ENCODE results near the gene UACA.
"Not testable (repeated sequence)": the region's sequence is repeated elsewhere in the genome, so short reads cannot be mapped to it uniquely, and the experiment has no call there.

Gene UACA

DNA sequence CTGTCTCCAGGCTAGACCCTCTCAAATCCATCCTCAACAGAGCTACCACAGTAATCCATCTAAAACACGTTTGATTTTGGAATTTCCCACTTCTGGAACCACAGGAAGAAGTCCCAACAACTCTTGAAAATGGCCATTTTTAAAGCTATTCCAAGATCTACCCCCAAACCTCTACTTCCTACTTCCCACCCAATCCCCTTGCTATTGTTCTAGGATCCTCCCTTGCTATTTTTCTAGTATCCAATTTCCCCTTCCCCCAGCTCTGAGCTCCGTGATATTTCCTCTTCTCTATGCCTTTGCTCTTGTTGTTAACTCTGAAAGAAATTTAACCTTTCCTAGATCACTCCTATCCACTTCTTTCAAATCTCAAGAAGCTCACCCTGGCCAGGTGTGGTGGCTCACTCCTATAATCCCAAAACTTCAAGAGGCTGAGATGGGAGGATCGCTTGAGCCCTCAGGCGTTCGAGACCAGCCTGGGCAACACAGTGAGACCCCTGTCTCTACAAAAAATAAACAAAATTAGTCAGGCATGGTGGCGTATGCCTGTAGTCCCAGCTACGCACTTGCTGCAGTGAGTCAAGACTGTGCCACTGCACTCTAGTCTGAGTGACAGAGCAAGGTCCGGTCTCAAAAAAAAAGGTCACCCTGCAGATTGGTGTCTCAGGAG is 13.0 kb downstream of the UACA start:
- no peak overlapping the region for H3K4me3 ChIP-seq (ENCODE audit: low read depth, low read length)
- no peaks in the 10 kb centered on the region for H3K4me1 ChIP-seq
- H3K27me3 ChIP-seq = peaks cover 17% of the 10 kb centered on the region
- DNase-seq = no peak
- TF ChIP-seq, protein P1, sequence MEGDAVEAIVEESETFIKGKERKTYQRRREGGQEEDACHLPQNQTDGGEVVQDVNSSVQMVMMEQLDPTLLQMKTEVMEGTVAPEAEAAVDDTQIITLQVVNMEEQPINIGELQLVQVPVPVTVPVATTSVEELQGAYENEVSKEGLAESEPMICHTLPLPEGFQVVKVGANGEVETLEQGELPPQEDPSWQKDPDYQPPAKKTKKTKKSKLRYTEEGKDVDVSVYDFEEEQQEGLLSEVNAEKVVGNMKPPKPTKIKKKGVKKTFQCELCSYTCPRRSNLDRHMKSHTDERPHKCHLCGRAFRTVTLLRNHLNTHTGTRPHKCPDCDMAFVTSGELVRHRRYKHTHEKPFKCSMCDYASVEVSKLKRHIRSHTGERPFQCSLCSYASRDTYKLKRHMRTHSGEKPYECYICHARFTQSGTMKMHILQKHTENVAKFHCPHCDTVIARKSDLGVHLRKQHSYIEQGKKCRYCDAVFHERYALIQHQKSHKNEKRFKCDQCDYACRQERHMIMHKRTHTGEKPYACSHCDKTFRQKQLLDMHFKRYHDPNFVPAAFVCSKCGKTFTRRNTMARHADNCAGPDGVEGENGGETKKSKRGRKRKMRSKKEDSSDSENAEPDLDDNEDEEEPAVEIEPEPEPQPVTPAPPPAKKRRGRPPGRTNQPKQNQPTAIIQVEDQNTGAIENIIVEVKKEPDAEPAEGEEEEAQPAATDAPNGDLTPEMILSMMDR (IDR thresholded peaks at IDR 0.05; ENCODE audit: low read depth, low read length) = no peak
- H3K36me3 ChIP-seq = no peaks in the 10 kb centered on the region
- no peaks in the 10 kb centered on the region for H3K9me3 ChIP-seq

DNA sequence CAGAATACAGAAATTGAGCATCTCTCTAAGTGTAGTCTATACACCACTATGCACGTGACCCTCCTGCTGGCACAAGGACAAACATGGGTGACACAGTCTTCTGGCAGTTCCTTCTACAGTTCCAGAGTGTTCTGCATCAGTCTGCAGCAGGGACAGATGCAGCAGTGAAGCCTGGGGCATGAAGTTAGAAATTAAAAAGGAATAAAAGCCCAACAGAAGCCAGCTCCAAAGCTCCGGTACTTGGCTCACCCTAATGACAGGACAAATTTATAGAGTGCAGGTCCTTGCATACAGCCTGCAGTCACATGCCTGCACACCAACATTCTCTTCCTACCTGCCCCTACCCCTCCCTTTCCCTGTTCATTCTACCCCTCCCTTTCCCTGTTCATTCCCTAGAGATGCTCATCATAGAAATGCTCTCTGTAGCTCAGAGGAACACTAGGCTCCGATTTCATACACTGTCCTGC is 15.0 kb downstream of the UACA start:
- Histone ChIP-seq H3K9me3 (no peaks in the 10 kb centered on the region), H3K4me1 (no peaks in the 10 kb centered on the region), H3K4me3 (ENCODE audit: low read depth, low read length) (no peak overlapping the region), H3K27me3 (peaks cover 13% of the 10 kb centered on the region), H3K36me3 (no peaks in the 10 kb centered on the region)
- TF ChIP-seq, protein P1 (IDR thresholded peaks at IDR 0.05; ENCODE audit: low read depth, low read length) = no peak
- peak; percentile 9 for DNase-seq

DNA sequence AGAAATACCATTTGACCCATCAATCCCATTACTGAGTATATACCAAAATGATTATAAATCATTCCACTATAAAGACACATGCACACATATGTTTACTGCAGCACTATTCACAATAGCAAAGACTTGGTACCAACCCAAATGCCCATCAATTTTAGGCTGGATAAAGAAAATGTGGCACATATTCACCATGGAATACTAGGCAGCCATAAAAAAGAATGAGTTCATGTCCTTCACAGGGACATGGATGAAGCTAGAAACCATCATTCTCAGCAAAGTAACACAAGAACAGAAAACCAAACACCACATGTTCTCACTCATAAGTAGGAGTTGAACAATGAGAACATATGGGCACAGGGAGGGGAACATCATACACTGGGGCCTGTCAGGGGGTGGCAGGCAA is 16.8 kb downstream of the UACA start:
- H3K9me3 ChIP-seq; H3K4me3 ChIP-seq (ENCODE audit: low read depth, low read length); H3K27me3 ChIP-seq; DNase-seq; H3K4me1 ChIP-seq; H3K36me3 ChIP-seq: not testable (repeated sequence)

DNA sequence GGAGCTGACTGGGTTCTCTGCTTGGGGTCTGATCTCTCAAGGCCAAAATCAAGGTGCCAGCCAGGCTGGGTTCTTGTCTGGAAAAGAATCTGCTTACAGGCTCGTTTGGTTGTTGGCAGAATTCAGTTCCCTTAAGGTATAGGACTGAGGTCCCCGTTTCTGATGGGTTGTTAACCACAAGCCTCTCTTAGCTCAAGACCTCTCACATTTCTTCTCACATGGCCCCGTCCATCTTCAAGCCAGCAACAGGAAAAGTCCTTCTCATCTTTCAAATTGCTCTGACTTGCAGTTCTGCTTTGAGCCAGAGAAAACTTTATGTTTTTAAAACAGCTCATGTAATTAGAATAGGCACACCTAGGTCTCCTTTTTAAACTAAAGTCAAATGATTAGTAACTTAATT is 20.4 kb downstream of the UACA start:
- Histone ChIP-seq H3K4me3 (ENCODE audit: low read depth, low read length) (no peak overlapping the region), H3K9me3 (no peaks in the 10 kb centered on the region), H3K27me3 (peaks cover 7% of the 10 kb centered on the region; the same call in 1 of the 2 replicates), H3K4me1 (no peaks in the 10 kb centered on the region), H3K36me3 (no peaks in the 10 kb centered on the region)
- no peak for DNase-seq
- TF ChIP-seq, protein P1 (IDR thresholded peaks at IDR 0.05; ENCODE audit: low read depth, low read length) = no peak

DNA sequence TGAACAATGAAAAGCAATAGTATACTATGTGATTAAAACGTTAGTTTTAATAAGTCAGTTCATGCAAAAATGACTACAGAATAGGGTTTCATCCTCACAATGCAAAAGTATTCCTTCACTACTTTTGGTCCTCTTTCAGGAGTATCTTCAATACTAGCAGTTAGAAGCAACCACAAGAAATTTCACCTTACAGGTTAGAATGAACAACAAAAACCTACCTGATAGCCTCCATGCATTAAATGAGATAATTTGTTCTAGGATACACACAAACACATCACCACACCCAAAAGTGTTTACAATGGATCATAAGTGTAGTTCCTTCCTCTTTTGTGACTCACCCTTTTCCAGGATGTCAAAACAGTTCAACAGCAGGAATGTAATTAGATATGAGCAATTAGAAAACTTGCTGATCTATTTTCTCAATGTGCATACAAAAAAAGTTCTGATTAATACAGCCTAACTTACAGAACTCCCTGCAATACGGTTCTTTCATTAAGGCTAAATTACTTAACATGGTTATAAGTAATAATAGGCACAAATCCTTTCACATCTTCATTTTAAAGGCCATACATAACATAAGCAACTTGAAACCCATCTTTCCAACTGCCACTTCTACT is 21.6 kb downstream of the UACA start:
- H3K4me3 ChIP-seq (ENCODE audit: low read depth, low read length) = no peak overlapping the region
- H3K4me1 ChIP-seq = no peaks in the 10 kb centered on the region
- H3K9me3 ChIP-seq = no peaks in the 10 kb centered on the region
- TF ChIP-seq, protein P1 (IDR thresholded peaks at IDR 0.05; ENCODE audit: low read depth, low read length) = no peak
- DNase-seq = no peak
- peaks cover 7% of the 10 kb centered on the region for H3K27me3 ChIP-seq
- H3K36me3 ChIP-seq = no peaks in the 10 kb centered on the region

DNA sequence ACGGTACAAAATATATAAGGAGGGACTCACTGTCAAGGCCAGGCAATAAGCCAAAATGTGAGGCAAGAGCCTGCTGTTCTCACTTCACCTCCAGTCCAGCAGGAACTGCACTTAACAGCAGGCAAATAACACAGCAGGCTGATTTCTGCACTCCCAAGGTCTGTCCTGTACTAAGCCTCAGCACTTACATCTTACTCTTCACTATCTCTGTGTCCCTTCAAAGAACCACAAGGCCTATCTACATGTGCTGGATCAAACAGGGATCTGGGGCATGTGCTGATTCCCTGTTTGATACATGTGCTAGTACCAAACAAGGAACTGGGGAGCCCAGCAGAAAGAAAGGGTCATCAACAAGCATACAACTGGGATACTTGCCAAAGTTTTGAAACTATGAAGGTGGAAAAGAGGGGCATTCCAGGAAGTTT is 22.2 kb downstream of the UACA start:
- TF ChIP-seq, protein P1 (IDR thresholded peaks at IDR 0.05; ENCODE audit: low read depth, low read length) = no peak
- no peaks in the 10 kb centered on the region for H3K36me3 ChIP-seq
- no peaks in the 10 kb centered on the region for H3K9me3 ChIP-seq
- no peaks in the 10 kb centered on the region for H3K4me1 ChIP-seq
- DNase-seq = no peak
- H3K27me3 ChIP-seq = peaks cover 7% of the 10 kb centered on the region
- no peak overlapping the region for H3K4me3 ChIP-seq (ENCODE audit: low read depth, low read length)

DNA sequence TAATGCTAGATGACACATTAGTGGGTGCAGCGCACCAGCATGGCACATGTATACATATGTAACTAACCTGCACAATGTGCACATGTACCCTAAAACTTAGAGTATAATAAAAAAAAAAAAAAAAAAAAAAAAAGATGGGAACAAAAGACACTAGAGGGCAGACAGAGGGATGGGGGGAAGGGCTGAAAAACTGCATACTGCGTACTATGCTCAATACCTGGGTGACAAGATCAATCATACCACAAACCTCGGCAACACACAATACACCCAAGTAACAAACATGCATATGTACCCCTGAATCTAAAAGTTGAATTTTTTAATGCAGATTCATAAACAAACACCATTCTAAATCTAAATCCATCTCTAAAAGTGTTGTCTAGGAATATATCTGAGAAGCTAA is 28.3 kb downstream of the UACA start:
- not testable (repeated sequence) for DNase-seq; H3K4me3 ChIP-seq (ENCODE audit: low read depth, low read length); H3K4me1 ChIP-seq; H3K9me3 ChIP-seq; H3K27me3 ChIP-seq; H3K36me3 ChIP-seq
